ENCODE data around the gene GJD4. TPM values are rescaled to one million over a fixed set of nuclear protein-coding genes. Genes with fewer than 3 reads are reported as not detected.

GJD4 gene, protein sequence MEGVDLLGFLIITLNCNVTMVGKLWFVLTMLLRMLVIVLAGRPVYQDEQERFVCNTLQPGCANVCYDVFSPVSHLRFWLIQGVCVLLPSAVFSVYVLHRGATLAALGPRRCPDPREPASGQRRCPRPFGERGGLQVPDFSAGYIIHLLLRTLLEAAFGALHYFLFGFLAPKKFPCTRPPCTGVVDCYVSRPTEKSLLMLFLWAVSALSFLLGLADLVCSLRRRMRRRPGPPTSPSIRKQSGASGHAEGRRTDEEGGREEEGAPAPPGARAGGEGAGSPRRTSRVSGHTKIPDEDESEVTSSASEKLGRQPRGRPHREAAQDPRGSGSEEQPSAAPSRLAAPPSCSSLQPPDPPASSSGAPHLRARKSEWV
- total RNA-seq: not detected

DNA sequence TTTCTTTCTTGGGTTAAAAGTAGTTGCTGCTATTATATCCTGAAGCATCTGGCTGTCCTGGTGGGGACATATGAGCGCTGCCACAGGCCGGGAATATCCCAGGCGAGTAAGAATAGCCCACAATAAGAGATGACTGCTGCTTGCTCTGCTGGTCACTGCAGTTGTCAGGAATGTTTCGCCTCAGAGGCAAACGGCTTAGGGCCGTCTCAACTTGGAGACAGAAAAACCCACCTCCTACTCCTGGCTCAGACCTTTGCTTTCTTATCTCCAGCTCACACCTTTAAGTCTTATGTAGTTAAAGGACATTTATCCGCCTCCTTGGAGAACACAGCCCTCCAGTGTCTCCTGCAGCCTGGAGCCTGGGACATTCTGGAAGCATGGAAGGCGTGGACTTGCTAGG, at the start of gene GJD4:
TSS of gene GJD4 (plus strand) at position 151 of the 400 bp plus-strand sequence. CDS start at position 378, 227 bp downstream.
- DNase-seq (ENCODE audit: low spot score): no peak
- intact Hi-C loops (cut with DNase I): no loop called here
- no peak for ATAC-seq

DNA sequence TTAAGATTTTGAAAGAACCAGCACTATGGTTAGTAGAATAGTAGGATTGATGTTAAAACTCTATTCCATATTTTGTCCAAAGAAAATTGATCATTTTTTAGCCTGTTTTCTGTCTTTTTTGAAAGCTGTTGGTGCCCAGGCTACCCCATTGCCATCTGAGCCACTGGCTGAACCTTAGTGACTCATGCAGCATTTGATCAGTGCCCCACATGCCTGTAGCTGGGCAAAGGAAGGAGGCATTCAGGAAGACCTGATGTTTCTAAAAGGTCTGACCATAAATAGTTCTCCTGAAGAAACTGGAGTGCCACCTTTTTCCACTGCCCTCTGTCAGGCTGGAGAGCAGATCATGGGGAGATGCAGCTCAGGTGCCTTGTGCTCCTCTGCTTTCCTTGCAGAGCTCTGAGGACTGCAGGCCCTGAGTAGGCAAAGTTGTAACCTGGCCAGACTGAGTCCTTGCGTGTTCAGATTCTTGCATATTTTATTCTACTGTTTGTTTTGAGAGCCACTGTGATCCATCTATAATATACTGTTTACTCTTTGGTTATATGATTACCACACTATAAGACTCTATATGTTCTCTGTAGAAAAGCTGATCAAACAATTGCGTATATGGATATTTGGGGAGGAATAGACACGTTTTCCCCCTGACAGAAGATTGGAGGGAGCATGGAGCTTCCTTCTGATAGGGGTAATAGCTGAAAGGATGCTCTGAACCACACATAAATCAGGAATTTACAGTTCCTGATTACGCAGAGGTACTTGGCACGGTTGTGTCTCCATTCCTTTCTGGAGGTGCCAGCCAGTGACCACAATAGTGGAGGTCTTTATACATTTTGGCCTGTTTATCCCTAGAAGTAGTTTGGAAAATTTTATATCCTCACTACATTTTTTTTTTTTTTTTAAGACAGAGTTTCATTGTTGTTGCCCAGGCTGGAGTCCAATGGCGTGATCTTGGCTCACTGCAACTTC, 48.9 kb upstream of the GJD4 start:
- intact Hi-C loops (cut with DNase I): loop anchor here (10.0 kb wide), 1 partner anchor 669 kb away; no protein-coding TSS in a partner anchor

DNA sequence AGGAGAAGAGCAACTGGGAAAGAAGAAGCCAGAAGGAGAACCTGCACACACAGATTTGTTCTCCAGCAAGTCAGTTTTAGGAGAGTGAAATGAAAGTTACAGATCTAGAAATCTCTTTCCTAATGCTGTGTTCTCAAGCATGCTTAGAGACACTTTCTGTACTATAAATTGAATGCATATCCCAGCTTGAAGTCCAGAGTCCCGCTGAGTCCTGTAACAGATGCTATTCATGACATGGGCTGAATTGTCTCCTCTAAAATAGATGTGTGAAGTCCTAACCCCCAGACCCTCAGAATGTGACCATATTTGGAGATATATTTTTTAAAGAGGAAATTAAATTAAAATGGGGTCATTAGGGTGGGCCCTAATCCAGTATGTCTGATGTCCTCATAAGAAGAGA, 46.9 kb upstream of the GJD4 start:
- intact Hi-C loops (cut with DNase I): loop anchor here (10.0 kb wide), 1 partner anchor 667 kb away; no protein-coding TSS in a partner anchor
- DNase-seq (ENCODE audit: low spot score) (no peak), ATAC-seq (no peak)

More for the DNA sequence above, 48.9 kb upstream of the GJD4 start:
- no peak for ATAC-seq
- no peak for DNase-seq (ENCODE audit: low spot score)

DNA sequence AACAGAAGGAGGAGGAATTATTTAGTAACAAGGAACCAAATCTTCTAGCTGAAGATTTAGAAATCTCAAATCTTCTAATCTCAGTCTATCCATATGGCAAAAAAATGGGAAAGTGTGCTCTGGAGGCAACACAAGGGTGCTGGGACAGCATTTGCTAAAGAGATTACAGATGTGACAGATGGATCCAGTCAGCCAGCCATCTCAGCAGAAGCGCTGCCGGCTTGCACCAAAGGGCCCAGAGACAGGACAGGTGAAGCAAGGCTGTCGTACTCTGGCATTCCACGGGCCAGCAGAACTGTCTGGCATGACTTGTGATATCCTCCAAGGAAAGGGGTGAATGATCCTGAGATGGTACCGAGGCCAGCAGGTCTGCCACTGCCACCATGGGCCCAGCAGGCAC, 45.7 kb upstream of the GJD4 start:
- ATAC-seq (no peak), DNase-seq (ENCODE audit: low spot score) (no peak)
- intact Hi-C loops (cut with DNase I): loop anchor here (10.0 kb wide), 1 partner anchor 665 kb away; no protein-coding TSS in a partner anchor

DNA sequence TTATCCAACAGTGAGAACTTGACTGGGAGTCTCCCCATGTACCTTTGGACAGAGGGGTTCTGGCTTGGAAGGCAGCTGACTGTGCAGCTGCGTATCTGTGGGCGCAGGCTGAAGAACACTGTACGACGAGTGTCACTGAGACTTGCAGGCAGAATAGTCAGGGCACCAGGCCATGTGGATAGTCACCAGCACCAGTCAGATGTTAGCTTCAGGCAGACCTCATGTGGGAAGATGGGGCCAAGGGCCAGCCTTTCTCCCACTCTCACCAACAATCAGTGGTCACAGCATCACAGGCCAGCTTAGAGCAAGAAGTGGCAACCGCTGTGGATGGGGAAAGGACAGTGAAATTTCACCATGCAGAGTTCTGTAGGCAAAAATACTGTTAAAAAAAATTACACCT, 43.4 kb upstream of the GJD4 start:
- no peak for DNase-seq (ENCODE audit: low spot score)
- ATAC-seq: peak; percentile 23
- intact Hi-C loops (cut with DNase I): no loop called here

DNA sequence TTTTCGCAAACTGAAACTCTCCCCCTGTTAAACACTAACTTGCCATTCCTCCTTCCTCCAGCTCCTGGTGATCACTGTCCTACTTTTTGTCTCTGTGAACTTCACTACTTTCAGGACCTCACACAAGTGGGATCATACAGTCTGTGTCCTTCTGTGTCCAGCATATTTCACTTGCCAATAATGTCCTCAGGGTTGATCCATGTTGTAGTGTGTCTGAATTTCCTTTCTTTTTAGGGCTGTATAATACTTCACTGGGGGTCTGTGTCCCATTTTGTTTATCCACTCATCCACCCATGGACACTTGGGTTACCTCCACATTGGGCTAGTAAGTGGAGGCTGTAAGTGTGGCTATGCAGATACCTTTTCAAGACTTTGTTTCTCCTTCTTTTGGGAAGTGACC, 42.7 kb upstream of the GJD4 start:
- intact Hi-C loops (cut with DNase I): no loop called here
- DNase-seq (ENCODE audit: low spot score) (no peak), ATAC-seq (no peak)

DNA sequence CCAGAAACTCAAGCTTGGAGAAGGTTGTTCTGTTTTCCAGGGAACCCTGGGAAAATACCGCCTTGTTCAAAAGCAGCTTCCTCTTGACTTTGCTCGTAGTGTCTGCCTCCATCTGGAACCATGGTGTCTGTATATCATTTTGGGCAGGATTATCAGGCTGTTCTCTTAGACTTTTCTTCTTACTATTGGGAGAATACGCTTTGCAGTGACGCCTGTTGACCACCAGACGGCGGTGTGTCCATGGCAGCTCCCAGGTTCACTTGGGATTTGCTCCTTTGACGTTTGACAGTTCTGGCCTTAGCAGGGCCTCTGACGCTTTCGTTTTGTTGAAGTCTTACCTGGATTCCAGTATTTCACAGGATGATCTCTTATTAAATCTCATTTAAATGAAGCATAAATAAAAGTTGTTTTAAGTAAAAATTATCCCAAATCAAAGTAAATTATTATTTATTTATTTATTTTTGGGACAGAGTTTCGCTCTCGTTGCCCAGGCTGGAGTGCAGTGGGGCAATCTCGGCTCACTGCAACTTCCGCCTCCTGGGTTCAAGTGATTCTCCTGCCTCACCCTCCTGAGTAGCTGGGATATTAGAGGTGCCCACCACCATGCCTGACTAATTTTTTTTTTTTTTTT, 41.8 kb upstream of the GJD4 start:
- DNase-seq (ENCODE audit: low spot score) (peak; percentile 68), ATAC-seq (peak; percentile 52)
- intact Hi-C loops (cut with DNase I): no loop called here

DNA sequence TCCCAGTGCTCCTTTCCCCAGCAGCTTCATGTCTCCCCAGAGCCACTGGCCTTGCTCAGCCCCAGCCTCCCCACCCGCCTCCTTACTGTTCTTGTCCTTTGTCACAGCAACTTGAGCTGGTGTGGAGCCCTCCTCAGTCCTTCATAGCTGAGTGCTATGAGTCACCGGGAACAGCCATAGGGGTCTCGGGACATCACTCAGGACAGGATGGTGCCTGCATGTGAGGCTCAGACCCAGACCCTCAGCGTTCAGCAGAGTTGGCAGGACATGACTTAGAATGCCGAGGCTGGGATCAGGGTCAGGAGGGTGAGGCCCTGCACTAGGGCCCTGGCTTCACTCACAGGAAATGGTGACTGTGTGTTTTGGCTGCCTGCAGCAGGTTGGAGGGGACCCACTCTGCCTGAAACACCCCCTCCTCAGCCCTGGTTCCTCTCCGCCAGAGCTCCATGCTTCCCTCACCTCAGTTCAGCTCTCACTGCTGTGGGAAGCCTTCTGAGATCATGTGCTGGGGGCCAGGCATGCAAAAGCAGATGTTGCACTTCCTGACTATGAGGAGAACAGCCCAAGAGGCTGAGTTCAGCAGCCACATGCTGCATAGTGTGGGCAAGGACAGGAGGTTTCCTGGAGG, 40.7 kb upstream of the GJD4 start:
- intact Hi-C loops (cut with DNase I): no loop called here
- DNase-seq (ENCODE audit: low spot score) (no peak), ATAC-seq (peak; percentile 68)

DNA sequence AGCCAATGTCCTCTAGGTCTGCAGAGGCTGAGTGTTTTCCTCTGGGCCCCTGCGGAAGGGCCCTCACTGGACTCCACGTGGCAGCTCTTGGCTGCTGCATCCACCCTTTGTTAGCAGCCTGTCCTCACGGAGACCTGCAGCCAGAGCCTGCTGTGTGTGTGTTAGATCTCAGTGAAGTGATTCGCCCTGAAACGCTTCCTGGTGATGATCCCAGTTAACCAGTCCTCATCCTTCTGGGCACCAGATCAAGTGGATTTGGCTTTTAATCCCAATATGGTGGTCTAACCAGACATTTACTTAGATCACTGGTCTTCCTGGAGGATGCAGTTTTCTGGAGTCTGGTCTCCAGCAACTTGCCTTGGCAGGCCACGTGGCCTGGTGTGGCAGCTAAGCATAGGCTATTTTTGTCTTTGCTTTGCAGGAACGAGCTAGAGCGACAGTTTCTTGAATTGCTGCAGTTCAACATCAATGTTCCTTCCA, 39.5 kb upstream of the GJD4 start:
- ATAC-seq (no peak), DNase-seq (ENCODE audit: low spot score) (no peak)
- intact Hi-C loops (cut with DNase I): no loop called here

DNA sequence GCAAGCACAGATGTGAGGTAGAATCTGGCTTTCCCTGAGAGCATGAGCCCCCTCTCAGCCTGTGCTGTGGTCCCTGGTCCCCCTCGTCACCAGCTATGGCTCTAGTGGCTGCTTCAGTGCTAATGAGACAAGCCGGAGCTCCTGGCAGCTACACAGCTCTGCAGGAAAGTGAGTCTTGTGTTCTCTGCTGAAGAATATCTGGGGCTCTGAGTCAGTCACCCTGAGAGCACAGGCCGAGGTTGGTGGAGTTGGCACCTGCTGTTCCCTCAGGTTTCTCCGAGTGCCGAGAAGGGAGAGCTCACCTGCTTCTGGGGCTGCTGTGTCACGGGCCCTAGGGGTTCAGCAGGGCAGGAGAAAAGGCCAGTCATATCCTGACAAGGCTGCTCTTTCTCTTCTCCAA, 37.2 kb upstream of the GJD4 start:
- no peak for DNase-seq (ENCODE audit: low spot score)
- ATAC-seq: no peak
- intact Hi-C loops (cut with DNase I): no loop called here

DNA sequence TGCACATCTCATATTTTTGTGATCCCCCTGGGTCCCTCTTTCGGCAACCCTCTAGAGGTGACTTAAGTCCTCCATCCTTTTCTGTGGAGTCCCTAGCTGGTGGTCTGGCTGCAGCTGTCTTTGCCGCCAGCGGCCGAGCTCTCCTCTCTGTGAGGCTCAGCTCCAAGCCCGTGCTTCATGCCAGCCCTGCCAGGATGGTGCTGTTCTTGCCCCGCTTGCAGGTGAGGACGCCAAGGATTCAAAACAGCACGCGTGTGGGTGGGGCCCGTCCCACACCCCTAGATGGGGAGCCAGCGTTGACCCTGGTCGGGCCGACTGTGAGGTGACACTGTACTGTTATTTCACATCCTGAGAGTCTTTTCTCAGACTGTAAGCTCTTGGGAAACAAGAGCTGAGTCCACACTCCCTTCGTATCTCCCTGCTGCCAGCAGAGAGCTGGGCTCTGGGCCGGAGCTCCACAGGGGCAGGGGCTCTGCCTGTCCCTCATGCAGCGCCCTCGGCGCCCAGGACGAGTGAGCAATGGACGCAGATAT, 36.6 kb upstream of the GJD4 start:
- peak; percentile 40 for ATAC-seq
- no peak for DNase-seq (ENCODE audit: low spot score)
- intact Hi-C loops (cut with DNase I): no loop called here

DNA sequence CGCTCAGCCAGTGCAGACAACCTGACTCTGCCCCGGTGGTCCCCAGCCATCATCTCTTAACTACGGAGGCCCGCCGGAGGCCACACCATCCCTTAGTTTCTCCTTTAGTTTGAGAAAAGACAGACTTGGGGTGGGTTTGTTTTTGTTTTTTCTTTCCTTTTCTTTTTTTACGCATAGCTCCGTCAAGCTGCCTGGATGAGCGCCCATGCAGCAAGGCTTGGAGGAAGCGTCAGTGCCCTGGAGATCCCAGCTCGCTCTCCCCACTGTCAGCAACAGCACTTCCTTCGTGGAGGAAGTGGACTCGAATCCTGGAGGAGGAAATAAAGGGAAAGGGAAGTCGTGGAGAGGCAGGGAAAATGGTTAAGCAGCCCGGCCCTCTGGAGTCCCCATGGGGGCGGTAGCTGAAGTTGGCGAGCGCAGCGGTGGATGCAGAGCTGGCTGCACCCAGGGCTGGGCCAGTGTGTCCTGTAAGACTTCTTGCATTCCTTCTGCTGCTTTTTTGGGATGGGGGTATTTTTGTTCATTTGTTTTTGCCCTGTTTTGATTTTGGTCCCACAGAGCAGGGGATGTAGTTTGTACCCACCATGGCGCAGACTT, 35.9 kb upstream of the GJD4 start:
- no peak for DNase-seq (ENCODE audit: low spot score)
- intact Hi-C loops (cut with DNase I): no loop called here
- ATAC-seq: peak; percentile 59

DNA sequence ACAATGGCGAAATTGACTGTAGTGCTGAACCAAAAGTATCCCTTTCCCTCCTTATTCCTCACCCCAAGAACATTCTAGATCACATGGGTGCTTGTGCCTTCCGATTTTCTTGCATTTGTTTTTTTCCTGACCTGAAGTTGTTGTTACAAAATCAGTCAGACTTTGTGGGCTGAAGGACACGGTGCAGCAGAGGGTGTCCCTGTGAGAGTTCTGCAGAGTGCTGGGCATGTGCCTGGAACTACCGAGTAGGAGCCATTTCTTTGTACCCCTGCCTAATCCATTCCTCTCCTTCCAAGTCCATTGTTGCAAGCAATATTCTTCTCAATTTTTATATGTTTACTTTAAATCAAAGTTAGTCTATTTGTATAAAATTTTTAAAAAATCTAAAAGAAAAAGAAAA, 35.3 kb upstream of the GJD4 start:
- ATAC-seq (no peak), DNase-seq (ENCODE audit: low spot score) (no peak)
- intact Hi-C loops (cut with DNase I): no loop called here

DNA sequence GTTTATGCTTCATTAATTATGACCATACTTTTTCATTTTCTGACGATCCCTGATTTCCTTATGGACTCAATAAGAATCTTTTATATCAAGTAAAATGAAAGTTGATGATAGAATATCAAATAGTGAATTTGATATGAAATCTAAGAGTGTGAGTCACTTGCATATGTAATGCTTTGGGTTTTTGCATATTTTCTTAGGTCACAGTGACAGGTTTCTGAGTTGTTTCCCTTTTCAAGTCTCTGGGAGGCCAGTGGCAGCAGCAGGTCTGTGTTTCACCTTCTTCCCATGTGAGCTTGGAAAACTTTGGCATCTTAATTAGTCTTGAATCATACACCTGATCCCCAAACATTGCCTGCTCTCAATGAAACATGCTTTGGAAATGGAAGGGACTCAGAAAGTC, 34.7 kb upstream of the GJD4 start:
- intact Hi-C loops (cut with DNase I): no loop called here
- no peak for ATAC-seq
- no peak for DNase-seq (ENCODE audit: low spot score)

DNA sequence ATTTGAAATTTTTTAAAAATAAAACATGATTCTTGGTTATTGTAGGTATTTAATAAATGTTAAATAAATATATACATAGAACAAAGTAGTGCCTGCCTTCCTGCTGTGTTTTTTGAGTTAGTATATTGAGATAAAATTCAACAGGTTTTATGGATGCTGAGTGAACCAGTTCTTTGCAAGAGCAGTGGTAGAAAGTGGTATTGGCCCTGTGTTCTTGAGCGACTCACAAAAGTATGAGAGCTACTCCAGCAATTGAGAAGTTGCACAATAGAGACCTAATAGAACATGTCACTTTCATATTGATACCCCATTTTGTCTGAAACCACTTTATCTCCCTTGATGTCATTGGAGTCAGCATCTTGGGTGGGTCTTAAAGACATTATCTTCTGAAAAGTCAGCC, 32.6 kb upstream of the GJD4 start:
- ATAC-seq (no peak), DNase-seq (ENCODE audit: low spot score) (no peak)
- intact Hi-C loops (cut with DNase I): no loop called here

DNA sequence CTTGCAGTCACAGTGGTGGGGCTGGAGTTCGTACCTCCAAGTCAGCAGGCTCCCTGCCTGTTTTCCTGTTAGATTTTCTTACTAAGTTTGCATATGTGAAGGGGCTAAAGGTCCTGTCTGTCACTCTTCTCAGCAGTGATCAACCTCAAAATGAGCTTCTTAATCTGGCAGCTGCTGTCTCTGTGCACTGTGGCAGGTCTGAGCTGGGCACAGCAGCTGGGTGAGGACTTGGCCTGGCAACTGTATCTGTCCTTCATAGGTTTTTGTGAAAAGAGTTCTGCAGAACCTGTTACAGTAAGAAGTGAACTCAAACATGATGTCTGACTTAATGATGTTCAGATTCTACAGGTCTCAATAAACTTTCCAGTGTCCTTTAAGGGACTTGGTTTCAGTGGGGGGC, 31.3 kb upstream of the GJD4 start:
- intact Hi-C loops (cut with DNase I): no loop called here
- no peak for DNase-seq (ENCODE audit: low spot score)
- no peak for ATAC-seq

DNA sequence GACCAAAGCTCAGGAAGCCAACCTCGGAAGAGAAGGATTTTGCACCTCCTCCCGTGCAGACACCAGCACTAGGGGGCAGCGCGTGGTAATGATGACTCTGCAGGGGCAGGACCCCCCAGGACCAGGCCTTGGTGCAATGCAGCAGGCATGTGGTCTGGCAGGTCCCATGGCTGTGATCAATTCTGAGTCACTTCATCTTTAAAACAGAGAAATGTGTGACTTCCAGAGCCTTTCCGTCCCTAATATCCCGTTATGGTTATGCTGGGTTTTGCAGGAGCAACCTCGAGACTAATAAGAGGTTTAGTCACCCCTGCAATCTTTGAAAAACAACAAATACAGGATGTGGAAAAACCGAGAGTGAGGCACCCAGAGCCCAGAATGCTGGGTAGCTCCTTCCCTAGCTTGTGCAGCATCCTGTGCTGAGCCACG, 30.2 kb upstream of the GJD4 start:
- intact Hi-C loops (cut with DNase I): no loop called here
- DNase-seq (ENCODE audit: low spot score) (peak; percentile 48), ATAC-seq (no peak)

DNA sequence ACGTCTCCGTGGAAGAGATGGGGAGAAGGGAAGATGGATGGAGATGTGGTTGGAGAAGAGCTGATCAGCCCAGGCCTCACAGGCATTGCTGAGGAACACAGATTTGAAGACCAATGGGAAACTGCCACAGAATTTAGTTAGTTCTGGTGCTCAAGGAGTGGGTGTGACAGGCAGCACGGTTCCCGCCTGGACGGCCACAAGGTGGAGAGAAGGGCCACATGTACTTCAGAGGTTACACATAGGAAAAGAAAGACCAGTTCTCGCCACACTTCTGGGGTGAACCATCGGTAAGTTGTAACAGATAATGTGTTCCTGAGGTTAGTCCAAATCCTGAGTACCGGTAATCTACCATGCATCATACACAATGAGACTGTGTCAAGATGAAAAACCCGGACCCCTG, 29.5 kb upstream of the GJD4 start:
- DNase-seq (ENCODE audit: low spot score) (peak; percentile 33), ATAC-seq (no peak)
- intact Hi-C loops (cut with DNase I): no loop called here

Data from sciatic nerve (tissue), 2 donors.